HG03280 (cell line): ENCODE results near the gene DEPDC5.

ENCODE experiments used
- ATAC-seq: cut with Tn5 transposase; IDR thresholded peaks from one replicate; pipeline ENCODE4 v1.9.1; 2021; ENCODE audit warnings: mild to moderate bottlenecking, moderate library complexity; ENCODE audit not compliant: unreplicated experiment

DEPDC5 gene

GRCh38 chr22:31891366-31892079 lies 137.7 kb downstream of the DEPDC5 start:
- no peak for ATAC-seq

GRCh38 chr22:31892080-31892433 lies 138.2 kb downstream of the DEPDC5 start:
- no peak for ATAC-seq

- no peak for ATAC-seq
Measured at GRCh38 chr22:31893460-31893859, 139.6 kb downstream of the DEPDC5 start.

GRCh38 chr22:31895411-31896123 lies 141.7 kb downstream of the DEPDC5 start:
- no peak for ATAC-seq

GRCh38 chr22:31896472-31896871 lies 142.7 kb downstream of the DEPDC5 start:
- ATAC-seq, result no peak

- no peak for ATAC-seq
Measured at GRCh38 chr22:31897842-31898805, 144.3 kb downstream of the DEPDC5 start.

- no peak for ATAC-seq
Measured at GRCh38 chr22:31898926-31899325, 145.1 kb downstream of the DEPDC5 start.

GRCh38 chr22:31899669-31900068 lies 145.8 kb downstream of the DEPDC5 start:
- no peak for ATAC-seq

- ATAC-seq, result no peak
Measured at GRCh38 chr22:31901388-31902137, 147.7 kb downstream of the DEPDC5 start.

GRCh38 chr22:31904651-31905050 lies 150.8 kb downstream of the DEPDC5 start:
- no peak for ATAC-seq

GRCh38 chr22:31905356-31905755 lies 151.5 kb downstream of the DEPDC5 start:
- ATAC-seq, result no peak

GRCh38 chr22:31906086-31906485 lies 152.3 kb downstream of the DEPDC5 start:
- ATAC-seq, result no peak

- no peak for ATAC-seq
Measured at GRCh38 chr22:31906569-31906968, 152.8 kb downstream of the DEPDC5 start.

GRCh38 chr22:31909977-31910376 lies 156.2 kb downstream of the DEPDC5 start:
- ATAC-seq, result no peak

- ATAC-seq, result no peak
Measured at GRCh38 chr22:31911565-31912406, 158.0 kb downstream of the DEPDC5 start.

- no peak for ATAC-seq
Measured at GRCh38 chr22:31912407-31912743, 158.6 kb downstream of the DEPDC5 start.

- ATAC-seq, result no peak
Measured at GRCh38 chr22:31915586-31915985, 161.8 kb downstream of the DEPDC5 start.

- no peak for ATAC-seq
Measured at GRCh38 chr22:31917227-31917921, 163.6 kb downstream of the DEPDC5 start.

- no peak for ATAC-seq
Measured at GRCh38 chr22:31919730-31920129, 165.9 kb downstream of the DEPDC5 start.
